HG03571 (cell line): ENCODE results near the gene SOX9.
"Not testable (repeated sequence)": the region's sequence is repeated elsewhere in the genome, so short reads cannot be mapped to it uniquely, and the experiment has no call there.

Experiments used
- ATAC-seq: cut with Tn5 transposase; IDR thresholded peaks from one replicate; pipeline ENCODE4 v1.9.1; 2021; ENCODE audit not compliant: unreplicated experiment

Gene SOX9

DNA sequence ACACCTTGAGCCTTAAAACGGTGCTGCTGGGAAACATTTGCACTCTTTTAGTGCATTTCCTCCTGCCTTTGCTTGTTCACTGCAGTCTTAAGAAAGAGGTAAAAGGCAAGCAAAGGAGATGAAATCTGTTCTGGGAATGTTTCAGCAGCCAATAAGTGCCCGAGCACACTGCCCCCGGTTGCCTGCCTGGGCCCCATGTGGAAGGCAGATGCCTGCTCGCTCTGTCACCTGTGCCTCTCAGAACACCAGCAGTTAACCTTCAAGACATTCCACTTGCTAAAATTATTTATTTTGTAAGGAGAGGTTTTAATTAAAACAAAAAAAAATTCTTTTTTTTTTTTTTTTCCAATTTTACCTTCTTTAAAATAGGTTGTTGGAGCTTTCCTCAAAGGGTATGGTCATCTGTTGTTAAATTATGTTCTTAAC is 4.4 kb downstream of the SOX9 start:
- no peak for ATAC-seq

- ATAC-seq, result no peak
Measured at GRCh38 chr17:72125742-72126141, 4.9 kb downstream of the SOX9 start.

- no peak for ATAC-seq
Measured at GRCh38 chr17:72126575-72127486, 6.0 kb downstream of the SOX9 start.

- ATAC-seq, result no peak
Measured at GRCh38 chr17:72128039-72128438, 7.2 kb downstream of the SOX9 start.

DNA sequence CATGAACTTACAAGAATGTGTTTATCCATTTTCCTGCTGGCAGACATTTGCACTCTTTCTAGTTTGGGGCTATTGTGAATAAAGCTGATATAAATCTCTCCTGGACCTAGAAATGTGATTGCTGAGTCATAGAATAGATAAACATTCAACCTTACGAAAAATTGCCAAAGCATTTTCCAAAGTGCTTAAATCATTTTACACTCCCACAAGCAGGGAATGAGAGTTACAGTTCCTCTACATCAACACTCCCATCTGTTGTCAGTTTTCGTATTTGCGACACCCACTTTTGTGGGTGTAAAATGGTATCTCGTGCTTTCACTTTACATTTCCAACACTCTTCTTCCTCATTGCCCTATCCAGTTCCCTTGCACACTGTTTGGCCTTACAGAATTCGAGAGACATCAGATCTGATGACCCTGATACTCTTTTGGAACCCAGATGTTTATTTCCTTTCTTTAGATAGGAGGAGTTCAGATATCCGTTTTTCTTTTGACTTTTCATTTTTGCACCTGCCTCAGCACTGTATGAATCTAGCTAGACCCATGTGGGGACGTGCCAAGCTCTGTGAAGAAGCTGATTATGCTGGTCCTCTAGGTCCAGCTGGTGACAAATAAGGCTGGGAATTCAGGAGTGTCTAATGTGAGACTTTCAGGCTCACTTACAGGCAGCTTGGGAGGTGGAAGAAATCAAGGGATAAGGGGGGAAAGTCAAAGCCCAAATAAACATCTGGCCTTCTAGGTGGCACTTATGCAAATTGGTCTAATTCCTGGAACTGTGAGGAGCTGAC is 14.0 kb downstream of the SOX9 start:
- no peak for ATAC-seq

DNA sequence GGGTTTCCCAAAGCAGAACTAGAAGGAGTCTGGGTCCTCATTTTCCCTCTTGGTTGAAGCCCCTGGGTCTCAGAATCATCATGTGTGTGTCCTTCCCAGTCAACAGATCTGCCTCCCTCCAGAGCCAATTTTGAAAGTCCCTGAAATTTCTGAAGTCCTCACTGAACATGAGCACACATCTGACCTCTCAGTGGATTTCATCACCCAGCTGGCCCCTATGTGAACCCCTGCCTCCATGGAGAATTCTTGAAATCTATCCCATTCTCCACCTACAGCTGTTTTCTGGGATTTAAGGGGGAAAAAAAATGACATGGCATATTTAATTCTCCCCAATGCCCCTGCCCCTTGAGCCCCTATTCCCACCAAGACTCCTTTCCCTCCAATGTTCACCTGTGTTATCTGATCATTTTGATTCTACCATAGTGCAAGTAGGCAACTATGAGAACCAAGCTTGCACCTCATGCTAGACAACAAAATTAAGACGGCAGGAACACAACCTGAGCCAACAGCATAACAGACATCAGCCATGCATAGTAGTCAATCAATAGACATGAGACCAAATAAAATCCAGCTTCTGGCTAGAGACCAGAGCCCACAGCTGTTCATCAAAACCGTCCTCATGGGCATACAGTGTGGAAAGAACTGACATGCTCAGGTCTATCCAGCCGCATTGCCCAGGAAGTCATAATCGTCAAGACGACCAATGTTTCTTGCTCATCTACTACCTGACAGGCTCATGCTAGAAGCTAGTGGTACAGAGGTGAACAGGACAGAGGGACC is 14.9 kb downstream of the SOX9 start:
- ATAC-seq, result no peak

DNA sequence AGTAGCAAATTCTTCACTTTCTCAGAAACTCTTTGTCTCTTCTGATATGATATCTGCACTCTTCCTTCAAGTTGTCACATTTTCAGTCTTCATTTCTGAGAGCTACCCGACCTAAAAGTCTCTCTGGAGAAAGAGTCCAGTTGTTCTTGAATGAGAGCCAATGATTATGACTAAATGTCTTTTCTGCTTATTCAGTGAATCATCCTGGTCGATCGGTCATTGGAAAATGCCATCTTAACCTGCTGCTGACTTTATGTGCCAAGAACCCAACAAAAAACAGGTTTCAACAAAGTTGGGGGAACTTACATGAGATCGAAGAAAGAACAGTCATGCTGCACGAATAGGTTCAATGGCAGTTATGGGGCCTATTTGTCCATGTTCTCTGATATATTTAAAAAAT is 15.9 kb downstream of the SOX9 start:
- no peak for ATAC-seq

DNA sequence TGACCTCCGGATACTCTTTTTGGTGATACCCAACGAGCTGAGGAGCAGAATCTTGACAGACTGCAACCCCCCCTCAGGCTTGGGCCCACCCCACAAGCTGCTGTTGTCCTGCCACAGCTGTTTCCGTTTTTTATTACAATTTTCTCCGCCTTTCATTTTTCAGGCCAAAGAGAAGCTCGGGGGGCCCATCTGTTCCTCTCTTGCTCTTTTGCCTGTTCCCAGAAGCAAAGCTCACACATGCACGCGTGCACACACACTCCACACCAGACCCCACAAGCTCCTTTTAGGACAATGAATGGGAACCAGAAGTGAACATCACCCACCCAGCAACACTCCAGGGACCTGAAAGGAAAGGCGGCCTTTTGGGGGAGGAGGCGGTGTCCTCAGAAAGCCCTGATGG is 16.3 kb downstream of the SOX9 start:
- ATAC-seq, result no peak

DNA sequence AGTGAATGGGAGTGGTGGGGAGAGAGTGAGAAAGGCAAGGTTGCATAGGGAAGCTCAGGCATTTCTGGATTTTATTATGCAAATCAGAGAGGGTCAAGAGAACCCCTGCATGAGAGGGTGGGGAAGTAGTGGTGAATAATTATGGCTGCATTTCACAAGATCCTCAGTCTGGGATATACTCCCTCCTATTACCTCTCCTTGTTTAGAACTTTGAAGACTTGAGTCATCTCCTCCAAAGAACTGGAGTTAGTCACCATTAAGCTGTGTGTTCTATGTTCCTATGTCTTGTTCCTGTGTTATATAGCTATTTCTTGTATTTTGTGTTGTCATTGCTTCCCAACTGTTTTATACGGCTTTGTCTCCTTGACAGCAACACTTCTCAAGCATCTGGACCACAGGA is 18.4 kb downstream of the SOX9 start:
- no peak for ATAC-seq

DNA sequence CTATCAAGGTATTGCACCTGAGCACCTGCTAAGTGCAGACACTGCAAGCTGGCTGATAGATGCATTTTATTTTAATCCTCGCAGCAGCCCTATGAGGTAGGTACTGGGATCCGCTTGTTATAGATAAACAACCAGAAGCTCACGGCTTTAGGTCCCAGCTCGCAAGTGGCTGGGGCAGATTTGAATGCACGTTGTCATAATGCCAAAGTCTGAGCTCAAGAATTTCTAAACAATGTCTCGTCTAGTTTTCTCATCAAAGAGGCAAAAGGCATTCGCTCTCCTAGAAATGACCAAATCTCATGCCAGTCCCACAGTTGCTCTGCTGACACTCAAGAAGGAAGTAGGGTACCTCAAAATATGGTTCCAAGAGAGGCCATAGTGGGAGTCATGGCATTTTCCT is 20.5 kb downstream of the SOX9 start:
- ATAC-seq, result no peak

- ATAC-seq, result not testable (repeated sequence)
Measured at GRCh38 chr17:72142097-72142496, 21.3 kb downstream of the SOX9 start.

DNA sequence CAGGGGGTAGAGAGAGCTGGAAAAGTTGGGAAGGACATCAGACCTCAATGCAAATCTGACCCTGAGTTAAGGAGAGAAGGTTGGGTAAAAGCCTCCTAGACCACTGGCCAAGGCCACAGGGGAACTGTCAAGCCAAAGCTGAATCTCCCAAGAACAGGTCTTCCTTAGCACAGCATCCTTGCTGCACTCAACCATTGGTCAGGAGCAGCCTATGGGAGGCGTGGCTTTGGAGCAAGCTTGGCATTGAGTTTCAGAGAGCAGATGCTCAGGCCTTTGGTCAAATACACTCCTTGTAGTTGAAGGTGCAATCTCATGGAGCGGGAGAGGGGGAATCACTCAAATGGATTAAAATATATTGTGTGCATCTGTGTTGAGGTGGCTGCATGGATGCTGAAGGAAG is 21.8 kb downstream of the SOX9 start:
- no peak for ATAC-seq

- ATAC-seq, result no peak
Measured at GRCh38 chr17:72143245-72143644, 22.4 kb downstream of the SOX9 start.

DNA sequence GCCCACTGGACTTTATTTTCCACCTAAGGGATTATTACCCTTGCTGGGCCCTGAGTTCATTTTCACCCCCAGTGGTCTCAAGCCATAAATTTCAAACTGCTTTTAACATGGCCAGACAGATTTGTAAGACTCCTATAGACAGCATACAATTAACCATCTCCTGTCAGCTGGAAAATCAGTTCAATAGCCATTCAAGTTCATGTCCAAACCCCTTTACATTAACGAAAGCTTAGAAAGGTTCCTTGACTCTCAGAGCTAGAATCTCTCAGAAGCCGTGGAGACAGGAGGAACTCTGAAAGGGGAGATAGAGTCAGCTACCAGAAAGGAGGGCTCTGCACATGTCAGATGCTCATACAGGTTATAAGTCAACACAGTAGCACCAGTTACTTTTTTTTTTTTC is 23.3 kb downstream of the SOX9 start:
- no peak for ATAC-seq

- ATAC-seq, result no peak
Measured at GRCh38 chr17:72145562-72145961, 24.7 kb downstream of the SOX9 start.

DNA sequence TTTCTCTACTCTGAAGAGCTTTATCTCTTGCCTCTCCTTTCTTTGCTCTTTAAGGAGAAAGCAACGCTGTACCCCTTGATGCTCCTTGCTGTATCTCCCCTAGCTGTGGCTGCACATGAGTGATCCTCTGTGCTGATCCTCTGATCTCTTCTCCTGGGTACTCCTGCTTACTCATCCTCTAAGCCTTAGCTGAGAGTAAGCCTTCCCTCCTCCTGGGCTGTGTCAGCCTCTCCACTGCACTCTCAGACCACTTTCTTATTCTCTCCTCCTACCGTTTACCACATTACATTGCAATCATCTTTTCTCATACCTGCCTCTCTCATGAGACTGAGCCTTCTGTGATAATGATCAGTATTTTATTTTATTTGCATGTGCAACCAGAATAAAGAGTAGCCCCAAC is 25.1 kb downstream of the SOX9 start:
- no peak for ATAC-seq

- no peak for ATAC-seq
Measured at GRCh38 chr17:72146371-72146770, 25.6 kb downstream of the SOX9 start.

DNA sequence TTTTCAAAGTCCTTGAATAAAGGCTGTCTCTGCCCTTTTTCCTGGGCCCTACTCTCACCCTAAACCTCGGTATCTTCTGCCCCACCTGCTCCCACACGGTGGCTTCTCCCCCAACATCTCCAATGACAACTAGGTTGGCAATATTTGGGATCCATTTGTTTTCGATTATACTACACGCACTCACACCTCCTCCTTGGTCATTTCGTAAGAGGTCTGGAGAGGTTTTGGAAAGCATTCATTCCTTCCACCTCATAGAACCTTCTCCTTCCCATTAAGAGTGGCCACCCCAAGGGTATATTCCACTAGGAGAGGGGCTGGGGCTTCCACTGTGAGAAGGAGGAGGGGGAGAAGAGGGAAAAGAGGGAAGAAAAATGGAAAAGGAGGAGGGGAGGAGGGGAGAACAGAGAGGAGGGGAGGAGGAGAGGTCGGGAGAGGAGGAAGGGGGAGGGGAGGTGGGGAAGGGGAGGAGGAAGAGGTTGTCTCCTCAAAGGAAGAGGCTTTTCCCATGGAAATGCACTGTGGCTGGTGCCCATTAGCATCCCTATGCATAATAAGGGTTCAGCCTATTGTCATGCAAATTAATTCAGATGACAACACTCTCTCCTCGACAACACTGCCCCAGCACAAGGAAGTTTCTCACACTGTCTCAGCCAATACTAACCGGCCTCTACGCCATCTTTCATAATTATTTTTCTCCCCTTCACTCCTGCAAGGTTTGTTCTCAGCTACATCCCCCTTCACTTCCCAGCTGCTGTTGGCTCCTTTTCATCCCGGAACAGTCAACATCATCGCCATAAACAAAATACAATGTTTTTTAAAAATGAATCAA is 30.0 kb downstream of the SOX9 start:
- ATAC-seq, result no peak

GRCh38 chr17:72151565-72152386 is 31.0 kb downstream of the SOX9 start:
- no peak for ATAC-seq
